ENCODE results near the gene TXNRD2. TPM values are rescaled to one million over a fixed set of nuclear protein-coding genes. Genes with fewer than 3 reads are reported as not detected.

Gene TXNRD2
- total and polyA plus RNA-seq, 2 donors (not counting 1 experiment from before 2014, with no cell fraction given): 24.8 to 36.2 TPM

GRCh38 chr22:19981171-19981960 lies 39.7 kb upstream of the TXNRD2 start:
- no peak for ATAC-seq (ENCODE audit: low read depth)
- 95% methylated on average over 30 of the region's 33 CpGs for WGBS (ENCODE audit: insufficient coverage)
- no peaks in the 10 kb centered on the region for H3K79me2 ChIP-seq (ENCODE audit: control insufficient read depth, insufficient read depth, low read length)
- H3K4me3 ChIP-seq (ENCODE audit: control extremely low read depth in 1 of 5, extremely low read depth in 1 of 5, insufficient read depth in 1 of 5, low read depth in 2 of 5, low read length in 4 of 5): no peak overlapping the region
- H3K36me3 ChIP-seq (replicated peaks in 1 of 2; ENCODE audit: control extremely low read depth in 1 of 2, control insufficient read depth in 1 of 2, extremely low read depth in 1 of 2, insufficient read depth in 2 of 2, low read length in 1 of 2): no peaks in the 10 kb centered on the region
- DNase-seq: no peak
- H3K9ac ChIP-seq (ENCODE audit: low read length): no peak overlapping the region
- no peak overlapping the region for H2AFZ ChIP-seq (ENCODE audit: insufficient read depth, low read depth, low read length, poor library complexity, severe bottlenecking)
- H3K27ac ChIP-seq (ENCODE audit: low read length in 2 of 2): no peak overlapping the region
- H3K4me1 Mint-ChIP-seq: peaks cover 5% of the 10 kb centered on the region
- CTCF ChIA-PET: interaction anchor here (0.8 to 1.1 kb wide), 2 partner anchors 32 to 57 kb away, joined by 3 to 4 read pairs; no protein-coding TSS in a partner anchor
- intact Hi-C loops (cut with micrococcal nuclease): loop anchor here (5.0 kb wide), 1 partner anchor 601 kb away; no protein-coding TSS in a partner anchor
- peaks cover 0 to 11% (median 0%) of the 10 kb centered on the region in 4 experiments for H3K27me3 ChIP-seq (replicated peaks in 1 of 4; ENCODE audit: control extremely low read depth in 1 of 4, control insufficient read depth in 3 of 4, insufficient read depth in 4 of 4, low read length in 3 of 4)
- H3K4me1 ChIP-seq (ENCODE audit: control insufficient read depth in 2 of 2, insufficient read depth in 2 of 2, low read length in 2 of 2): peaks cover 6 to 7% of the 10 kb centered on the region in 2 donors
- H3K4me3 Mint-ChIP-seq: no peak overlapping the region
- TF ChIP-seq, protein P1, sequence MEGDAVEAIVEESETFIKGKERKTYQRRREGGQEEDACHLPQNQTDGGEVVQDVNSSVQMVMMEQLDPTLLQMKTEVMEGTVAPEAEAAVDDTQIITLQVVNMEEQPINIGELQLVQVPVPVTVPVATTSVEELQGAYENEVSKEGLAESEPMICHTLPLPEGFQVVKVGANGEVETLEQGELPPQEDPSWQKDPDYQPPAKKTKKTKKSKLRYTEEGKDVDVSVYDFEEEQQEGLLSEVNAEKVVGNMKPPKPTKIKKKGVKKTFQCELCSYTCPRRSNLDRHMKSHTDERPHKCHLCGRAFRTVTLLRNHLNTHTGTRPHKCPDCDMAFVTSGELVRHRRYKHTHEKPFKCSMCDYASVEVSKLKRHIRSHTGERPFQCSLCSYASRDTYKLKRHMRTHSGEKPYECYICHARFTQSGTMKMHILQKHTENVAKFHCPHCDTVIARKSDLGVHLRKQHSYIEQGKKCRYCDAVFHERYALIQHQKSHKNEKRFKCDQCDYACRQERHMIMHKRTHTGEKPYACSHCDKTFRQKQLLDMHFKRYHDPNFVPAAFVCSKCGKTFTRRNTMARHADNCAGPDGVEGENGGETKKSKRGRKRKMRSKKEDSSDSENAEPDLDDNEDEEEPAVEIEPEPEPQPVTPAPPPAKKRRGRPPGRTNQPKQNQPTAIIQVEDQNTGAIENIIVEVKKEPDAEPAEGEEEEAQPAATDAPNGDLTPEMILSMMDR (IDR thresholded peaks at IDR 0.05): no peak
- TF ChIP-seq EZH2 (IDR thresholded peaks at IDR 0.05; ENCODE audit: borderline replicate concordance, insufficient read depth, low read depth, low read length, poor library complexity, severe bottlenecking): no peak
- no peaks in the 10 kb centered on the region for H3K9me3 ChIP-seq (ENCODE audit: control extremely low read depth in 1 of 3, control insufficient read depth in 2 of 3, insufficient read depth in 1 of 3, low read length in 2 of 3)
- H3K27me3 Mint-ChIP-seq: no peaks in the 10 kb centered on the region
- POLR2A ChIA-PET: interaction anchor here (0.6 kb wide), 1 partner anchor 123 kb away, joined by 3 read pairs; no protein-coding TSS in a partner anchor
- H3K4me2 ChIP-seq (replicated peaks; ENCODE audit: low read depth, low read length, poor library complexity, severe bottlenecking): no peak overlapping the region
- H3K9me3 Mint-ChIP-seq (ENCODE audit: insufficient read depth): no peaks in the 10 kb centered on the region
- no peak overlapping the region for H3K27ac Mint-ChIP-seq
- H4K20me1 ChIP-seq (ENCODE audit: control insufficient read depth, insufficient read depth, low read length, poor library complexity, severe bottlenecking): no peaks in the 10 kb centered on the region

GRCh38 chr22:19980766-19981165 lies 39.1 kb upstream of the TXNRD2 start:
- H3K36me3 ChIP-seq (replicated peaks in 1 of 2; ENCODE audit: control extremely low read depth in 1 of 2, control insufficient read depth in 1 of 2, extremely low read depth in 1 of 2, insufficient read depth in 2 of 2, low read length in 1 of 2): no peaks in the 10 kb centered on the region
- 96% methylated on average over 4 of the region's 7 CpGs for WGBS (ENCODE audit: insufficient coverage)
- H3K9ac ChIP-seq (ENCODE audit: low read length): no peak overlapping the region
- no peaks in the 10 kb centered on the region for H3K79me2 ChIP-seq (ENCODE audit: control insufficient read depth, insufficient read depth, low read length)
- intact Hi-C loops (cut with micrococcal nuclease): loop anchor here (5.0 kb wide), 1 partner anchor 602 kb away; no protein-coding TSS in a partner anchor
- TF ChIP-seq EZH2 (IDR thresholded peaks at IDR 0.05; ENCODE audit: borderline replicate concordance, insufficient read depth, low read depth, low read length, poor library complexity, severe bottlenecking): no peak
- TF ChIP-seq, protein P1 (IDR thresholded peaks at IDR 0.05): no peak
- Mint-ChIP-seq H3K4me3 (no peak overlapping the region), H3K27ac (no peak overlapping the region), H3K27me3 (no peaks in the 10 kb centered on the region), H3K4me1 (peaks cover 3% of the 10 kb centered on the region), H3K9me3 (ENCODE audit: insufficient read depth) (no peaks in the 10 kb centered on the region)
- no peak overlapping the region for H3K4me2 ChIP-seq (replicated peaks; ENCODE audit: low read depth, low read length, poor library complexity, severe bottlenecking)
- H3K4me3 ChIP-seq (ENCODE audit: control extremely low read depth in 1 of 5, extremely low read depth in 1 of 5, insufficient read depth in 1 of 5, low read depth in 2 of 5, low read length in 4 of 5): no peak overlapping the region
- no peaks in the 10 kb centered on the region for H3K9me3 ChIP-seq (ENCODE audit: control extremely low read depth in 1 of 3, control insufficient read depth in 2 of 3, insufficient read depth in 1 of 3, low read length in 2 of 3)
- H3K27ac ChIP-seq (ENCODE audit: low read length in 2 of 2): no peak overlapping the region
- peaks cover under 1 to 1% of the 10 kb centered on the region in 2 donors for H3K4me1 ChIP-seq (ENCODE audit: control insufficient read depth in 2 of 2, insufficient read depth in 2 of 2, low read length in 2 of 2)
- ChIA-PET CTCF (no interaction called here), POLR2A (no interaction called here)
- no peaks in the 10 kb centered on the region for H4K20me1 ChIP-seq (ENCODE audit: control insufficient read depth, insufficient read depth, low read length, poor library complexity, severe bottlenecking)
- DNase-seq: no peak
- ATAC-seq (ENCODE audit: low read depth): no peak
- H3K27me3 ChIP-seq (replicated peaks in 1 of 4; ENCODE audit: control extremely low read depth in 1 of 4, control insufficient read depth in 3 of 4, insufficient read depth in 4 of 4, low read length in 3 of 4): peaks cover 0 to 5% (median 0%) of the 10 kb centered on the region in 4 experiments
- H2AFZ ChIP-seq (ENCODE audit: insufficient read depth, low read depth, low read length, poor library complexity, severe bottlenecking): no peak overlapping the region
